HG03175 (cell line): ENCODE measurements around the gene C4B.
"Not testable (repeated sequence)": the region's sequence is repeated elsewhere in the genome, so short reads cannot be mapped to it uniquely, and the experiment has no call there.

ENCODE experiments used
- ATAC-seq: cut with Tn5 transposase; IDR thresholded peaks from one replicate; pipeline ENCODE4 v1.9.1; 2021; ENCODE audit warnings: mild to moderate bottlenecking, moderate library complexity; ENCODE audit not compliant: unreplicated experiment

Gene C4B

DNA sequence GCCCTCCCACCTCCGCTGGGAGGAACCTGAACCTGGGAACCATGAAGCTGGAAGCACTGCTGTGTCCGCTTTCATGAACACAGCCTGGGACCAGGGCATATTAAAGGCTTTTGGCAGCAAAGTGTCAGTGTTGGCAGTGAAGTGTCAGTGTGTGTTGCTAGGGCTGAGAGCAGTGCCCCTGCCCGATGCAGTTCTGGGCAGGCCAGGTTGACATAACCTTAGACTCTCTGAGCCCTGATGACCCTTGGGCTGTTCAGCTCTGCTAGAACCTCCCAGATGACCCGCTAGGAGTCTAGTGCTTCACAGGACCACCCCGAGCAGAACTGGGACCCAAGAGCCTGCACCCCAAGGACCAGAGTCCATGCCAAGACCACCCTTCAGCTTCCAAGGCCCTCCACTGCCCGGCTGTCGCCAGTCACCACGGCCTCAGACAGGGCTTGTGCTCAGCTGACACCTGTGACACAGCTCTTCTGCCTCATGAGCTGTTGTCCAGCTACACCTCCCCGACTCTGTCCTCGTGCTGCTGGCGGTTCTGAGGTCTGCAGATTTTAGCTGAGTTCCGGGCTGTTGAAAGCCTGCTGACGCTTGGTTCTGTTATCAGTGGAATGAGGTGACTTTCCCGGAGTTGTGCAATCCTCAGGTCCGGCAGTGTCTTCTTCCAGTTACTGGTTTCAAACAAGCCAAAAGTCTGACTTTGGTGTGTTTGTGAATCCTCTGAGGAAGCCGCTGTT lies 20.9 kb downstream of the C4B start:
- ATAC-seq, result not testable (repeated sequence)

DNA sequence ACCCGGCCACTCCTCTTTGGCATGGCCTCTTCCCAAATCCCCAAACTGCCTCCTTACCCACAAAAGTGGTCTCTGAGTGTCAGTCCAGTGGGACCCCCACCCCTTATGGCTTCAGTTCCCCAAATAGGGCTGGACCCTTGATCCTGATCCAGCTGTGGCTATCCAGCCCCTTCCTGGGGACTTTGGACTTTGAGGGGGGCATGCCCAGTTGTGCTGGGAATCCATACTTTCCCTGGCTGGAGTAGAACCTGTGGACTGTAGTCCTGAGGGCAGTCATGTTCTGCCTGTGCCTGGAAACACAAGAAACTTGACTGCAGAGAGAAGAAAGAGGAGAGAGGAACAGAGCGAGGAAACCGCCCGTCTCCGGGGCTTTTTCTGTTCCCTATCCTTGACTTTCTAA lies 22.5 kb downstream of the C4B start:
- not testable (repeated sequence) for ATAC-seq

DNA sequence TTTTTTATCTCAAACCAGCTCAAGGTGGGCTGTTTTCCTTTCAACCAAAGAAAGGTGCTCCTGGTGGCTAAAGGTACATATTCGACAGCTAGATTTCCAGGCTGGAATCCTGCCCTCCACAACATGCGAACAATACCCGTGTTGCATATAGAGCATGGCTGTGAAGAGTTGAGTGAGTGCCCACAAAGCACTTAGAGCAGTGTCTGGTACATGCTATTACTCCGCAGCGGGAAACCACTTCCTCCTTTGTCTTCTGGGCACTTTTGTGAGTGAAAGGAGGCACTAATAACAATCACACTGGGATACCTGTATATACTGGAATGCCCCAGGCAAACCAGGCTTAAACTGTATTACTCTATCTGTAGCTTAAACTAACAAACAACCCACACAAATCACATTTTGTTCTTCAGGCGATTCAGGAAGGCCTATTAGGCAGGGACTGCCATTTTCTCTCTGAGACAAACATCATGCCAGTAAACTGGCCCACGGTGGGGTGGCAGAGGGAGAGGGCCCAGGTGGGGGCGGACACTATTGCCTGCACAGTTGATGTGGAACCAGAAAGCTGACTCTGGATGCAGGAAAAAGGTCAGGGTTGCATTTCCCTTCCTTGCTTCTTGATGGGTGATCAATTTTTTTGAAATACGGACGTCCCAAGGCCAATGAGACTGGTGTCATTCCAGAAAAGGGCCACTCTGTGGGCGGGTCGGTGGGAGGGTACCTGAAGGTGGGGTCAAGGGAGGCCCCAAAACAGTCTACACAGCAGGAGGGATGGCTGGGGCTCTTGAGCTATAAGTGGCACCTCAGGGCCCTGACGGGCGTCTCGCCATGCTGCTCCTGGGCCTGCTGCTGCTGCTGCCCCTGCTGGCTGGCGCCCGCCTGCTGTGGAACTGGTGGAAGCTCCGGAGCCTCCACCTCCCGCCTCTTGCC lies 23.3 kb downstream of the C4B start, which contains the start of gene CYP21A2:
Gene CYP21A2, plus strand, starts transcription at position 818 of the 927 bp plus-strand sequence. Its CDS starts 8 bp downstream, at position 826.
- not testable (repeated sequence) for ATAC-seq

DNA sequence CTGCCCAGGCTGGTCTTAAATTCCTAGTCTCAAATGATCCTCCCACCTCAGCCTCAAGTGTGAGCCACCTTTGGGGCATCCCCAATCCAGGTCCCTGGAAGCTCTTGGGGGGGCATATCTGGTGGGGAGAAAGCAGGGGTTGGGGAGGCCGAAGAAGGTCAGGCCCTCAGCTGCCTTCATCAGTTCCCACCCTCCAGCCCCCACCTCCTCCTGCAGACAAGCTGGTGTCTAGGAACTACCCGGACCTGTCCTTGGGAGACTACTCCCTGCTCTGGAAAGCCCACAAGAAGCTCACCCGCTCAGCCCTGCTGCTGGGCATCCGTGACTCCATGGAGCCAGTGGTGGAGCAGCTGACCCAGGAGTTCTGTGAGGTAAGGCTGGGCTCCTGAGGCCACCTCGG lies 24.3 kb downstream of the C4B start:
- ATAC-seq, result not testable (repeated sequence)

DNA sequence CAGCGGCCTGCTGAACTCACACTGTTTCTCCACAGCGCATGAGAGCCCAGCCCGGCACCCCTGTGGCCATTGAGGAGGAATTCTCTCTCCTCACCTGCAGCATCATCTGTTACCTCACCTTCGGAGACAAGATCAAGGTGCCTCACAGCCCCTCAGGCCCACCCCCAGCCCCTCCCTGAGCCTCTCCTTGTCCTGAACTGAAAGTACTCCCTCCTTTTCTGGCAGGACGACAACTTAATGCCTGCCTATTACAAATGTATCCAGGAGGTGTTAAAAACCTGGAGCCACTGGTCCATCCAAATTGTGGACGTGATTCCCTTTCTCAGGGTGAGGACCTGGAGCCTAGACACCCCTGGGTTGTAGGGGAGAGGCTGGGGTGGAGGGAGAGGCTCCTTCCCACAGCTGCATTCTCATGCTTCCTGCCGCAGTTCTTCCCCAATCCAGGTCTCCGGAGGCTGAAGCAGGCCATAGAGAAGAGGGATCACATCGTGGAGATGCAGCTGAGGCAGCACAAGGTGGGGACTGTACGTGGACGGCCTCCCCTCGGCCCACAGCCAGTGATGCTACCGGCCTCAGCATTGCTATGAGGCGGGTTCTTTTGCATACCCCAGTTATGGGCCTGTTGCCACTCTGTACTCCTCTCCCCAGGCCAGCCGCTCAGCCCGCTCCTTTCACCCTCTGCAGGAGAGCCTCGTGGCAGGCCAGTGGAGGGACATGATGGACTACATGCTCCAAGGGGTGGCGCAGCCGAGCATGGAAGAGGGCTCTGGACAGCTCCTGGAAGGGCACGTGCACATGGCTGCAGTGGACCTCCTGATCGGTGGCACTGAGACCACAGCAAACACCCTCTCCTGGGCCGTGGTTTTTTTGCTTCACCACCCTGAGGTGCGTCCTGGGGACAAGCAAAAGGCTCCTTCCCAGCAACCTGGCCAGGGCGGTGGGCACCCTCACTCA lies 25.0 kb downstream of the C4B start:
- ATAC-seq, result not testable (repeated sequence)

DNA sequence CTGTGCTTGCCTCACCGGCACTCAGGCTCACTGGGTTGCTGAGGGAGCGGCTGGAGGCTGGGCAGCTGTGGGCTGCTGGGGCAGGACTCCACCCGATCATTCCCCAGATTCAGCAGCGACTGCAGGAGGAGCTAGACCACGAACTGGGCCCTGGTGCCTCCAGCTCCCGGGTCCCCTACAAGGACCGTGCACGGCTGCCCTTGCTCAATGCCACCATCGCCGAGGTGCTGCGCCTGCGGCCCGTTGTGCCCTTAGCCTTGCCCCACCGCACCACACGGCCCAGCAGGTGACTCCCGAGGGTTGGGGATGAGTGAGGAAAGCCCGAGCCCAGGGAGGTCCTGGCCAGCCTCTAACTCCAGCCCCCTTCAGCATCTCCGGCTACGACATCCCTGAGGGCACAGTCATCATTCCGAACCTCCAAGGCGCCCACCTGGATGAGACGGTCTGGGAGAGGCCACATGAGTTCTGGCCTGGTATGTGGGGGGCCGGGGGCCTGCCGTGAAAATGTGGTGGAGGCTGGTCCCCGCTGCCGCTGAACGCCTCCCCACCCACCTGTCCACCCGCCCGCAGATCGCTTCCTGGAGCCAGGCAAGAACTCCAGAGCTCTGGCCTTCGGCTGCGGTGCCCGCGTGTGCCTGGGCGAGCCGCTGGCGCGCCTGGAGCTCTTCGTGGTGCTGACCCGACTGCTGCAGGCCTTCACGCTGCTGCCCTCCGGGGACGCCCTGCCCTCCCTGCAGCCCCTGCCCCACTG lies 25.9 kb downstream of the C4B start:
- not testable (repeated sequence) for ATAC-seq

DNA sequence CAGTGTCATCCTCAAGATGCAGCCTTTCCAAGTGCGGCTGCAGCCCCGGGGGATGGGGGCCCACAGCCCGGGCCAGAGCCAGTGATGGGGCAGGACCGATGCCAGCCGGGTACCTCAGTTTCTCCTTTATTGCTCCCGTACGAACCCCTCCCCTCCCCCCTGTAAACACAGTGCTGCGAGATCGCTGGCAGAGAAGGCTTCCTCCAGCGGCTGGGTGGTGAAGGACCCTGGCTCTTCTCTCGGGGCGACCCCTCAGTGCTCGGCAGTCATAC lies 26.4 kb downstream of the C4B start:
- ATAC-seq, result not testable (repeated sequence)

DNA sequence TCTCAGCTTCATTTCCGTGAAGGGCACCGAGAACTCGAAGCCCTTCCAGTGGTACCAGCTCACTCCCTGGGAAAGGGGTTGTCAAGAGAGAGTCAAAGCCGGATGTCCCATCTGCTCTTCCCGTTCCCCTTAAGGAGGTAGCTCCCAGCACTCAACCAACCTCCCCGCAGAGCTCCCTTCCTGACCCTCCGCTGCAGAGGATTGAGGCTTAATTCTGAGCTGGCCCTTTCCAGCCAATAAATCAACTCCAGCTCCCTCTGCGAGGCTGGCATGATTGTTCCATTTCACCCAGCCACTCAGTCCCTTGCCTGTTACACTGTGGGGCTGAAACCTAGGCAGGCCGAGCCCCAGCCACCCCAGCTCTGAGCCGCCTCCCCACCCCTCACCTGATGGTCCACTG lies 26.8 kb downstream of the C4B start:
- ATAC-seq, result not testable (repeated sequence)

DNA sequence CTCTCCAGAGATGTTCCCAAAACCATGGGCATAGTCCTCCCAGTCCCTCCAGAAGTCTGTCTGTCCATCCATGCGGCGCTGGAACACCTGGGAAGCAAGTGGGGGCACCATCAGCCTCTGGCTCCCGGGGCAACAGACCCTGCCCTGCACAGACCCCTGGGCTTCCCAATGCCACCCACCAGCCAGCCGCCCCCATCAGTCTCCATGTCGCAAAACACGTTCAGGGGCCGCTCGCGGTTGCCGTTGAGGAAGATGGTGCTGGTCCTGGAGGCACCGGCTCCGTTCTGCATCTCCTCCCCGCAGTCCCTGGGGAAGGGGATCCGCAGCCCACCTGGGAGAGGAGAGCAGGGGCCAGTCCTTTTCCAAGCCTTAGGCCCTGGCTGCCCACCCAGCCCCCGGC lies 27.7 kb downstream of the C4B start:
- not testable (repeated sequence) for ATAC-seq

DNA sequence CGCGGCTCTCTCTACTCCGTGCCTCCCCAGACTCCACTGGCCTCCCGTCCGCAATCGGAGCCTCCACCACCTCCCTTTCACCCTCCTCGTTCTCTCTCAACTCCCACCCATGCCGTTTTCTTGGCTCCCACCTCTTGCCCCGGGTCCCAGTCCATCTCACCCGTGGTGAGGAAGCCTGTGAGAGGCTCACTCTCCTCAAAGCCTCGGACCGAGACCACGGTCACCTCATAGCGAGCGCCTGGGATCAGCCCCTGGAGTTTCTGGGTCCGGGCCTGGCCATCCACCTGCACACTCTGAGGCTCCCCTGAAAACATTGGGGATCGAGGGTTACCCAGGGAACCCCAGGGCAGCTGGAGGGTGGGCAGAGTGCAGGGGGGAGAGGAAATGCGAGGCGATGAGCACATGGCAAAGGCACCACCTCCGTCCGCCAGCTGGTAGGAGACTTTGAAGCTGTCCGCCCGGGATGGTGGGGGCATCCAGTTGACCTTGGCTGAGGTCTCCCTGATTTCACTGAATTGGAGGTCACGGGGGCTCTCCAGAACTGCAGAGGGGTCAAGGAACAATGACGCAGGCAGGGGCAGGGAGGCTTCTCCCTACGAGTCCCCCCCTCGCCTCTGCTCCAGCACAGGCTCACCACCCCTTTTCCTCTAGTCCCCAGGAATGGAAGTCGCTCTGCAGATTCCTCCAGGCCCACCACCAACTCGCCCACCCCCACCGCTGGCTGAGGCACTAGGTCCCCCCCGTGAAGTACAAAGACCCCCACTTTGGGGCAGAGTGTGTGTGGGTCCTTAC lies 29.2 kb downstream of the C4B start:
- ATAC-seq, result not testable (repeated sequence)

DNA sequence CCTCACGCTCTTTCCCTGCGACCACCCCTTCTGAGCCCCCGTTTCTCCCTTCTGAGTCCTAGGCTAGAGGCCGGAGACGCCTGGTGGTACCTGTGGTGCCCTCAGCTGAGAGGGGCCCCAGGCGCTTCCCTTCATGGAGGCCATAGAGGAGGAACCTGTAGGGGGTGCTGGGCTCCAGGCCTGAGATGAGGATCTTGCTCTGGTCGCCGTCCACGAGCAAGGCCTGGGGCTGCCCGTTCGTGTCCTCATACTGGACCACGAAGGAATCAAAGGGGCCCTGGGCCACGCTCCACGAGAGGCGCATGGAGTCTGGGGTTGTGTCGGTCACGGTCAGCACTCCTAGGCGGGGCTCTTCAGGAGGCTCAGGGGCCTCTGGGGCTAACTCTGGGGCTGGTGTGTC lies 30.3 kb downstream of the C4B start:
- ATAC-seq, result not testable (repeated sequence)

DNA sequence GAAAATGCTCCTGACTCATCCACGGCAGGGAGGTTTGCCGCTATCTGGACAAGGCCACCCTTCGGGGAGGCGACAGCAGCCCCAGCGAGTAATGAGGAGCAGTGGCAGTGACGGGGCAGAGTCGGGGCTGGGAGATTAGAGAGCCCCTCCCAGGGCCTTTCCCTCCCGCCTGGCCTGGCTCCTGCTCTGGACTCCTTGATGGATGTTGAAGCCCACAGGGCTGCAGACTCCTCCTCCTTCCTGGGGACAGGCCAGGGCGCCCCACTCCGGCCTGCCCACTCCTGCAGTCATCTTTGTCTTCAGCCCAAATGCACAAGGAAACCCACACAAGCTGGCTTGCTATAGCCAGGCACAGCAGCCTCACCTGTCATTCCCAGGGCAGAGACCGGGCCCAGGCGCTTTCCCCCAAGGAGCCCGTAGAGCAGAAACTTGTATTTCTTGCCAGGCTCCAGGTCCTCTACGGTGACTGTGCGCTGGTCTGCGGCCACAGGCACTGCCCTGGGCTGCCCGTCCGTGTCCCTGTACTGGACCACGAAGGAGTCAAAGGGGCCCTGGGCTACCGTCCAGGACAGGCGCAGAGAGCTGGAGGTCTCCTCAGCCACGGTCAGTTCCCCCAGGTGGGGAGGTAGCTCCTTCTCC lies 31.3 kb downstream of the C4B start:
- no peak for ATAC-seq

DNA sequence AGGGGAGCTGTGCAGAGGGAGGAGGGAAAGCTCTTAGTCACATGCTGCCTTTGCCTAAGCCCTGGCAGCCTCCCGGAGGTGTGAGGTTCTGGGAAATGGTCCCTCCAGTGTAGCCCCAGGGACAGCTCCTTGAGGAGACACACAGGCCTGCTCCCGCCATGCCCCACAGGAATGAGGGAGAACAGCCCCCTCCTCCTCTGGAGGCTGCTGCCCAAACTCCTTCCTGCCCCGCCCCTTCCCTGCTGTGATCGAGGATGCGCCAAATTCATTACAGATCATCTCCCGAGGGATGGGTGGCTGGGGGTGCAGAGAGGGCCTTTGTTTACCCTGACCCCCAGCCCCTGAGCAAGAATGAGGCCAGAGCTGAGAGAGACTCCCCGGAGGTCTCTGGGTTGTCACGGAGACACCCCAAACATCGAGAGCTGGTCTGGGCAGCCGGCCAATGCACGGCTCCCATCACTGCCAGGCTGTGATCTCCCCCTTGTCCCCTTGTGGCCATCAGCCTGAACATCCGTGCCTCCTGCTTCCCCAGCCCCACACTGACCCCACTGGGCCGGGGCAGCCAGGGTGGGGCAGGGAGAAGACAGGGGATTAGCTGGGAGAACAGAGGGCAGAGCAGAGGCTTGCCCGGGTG lies 32.0 kb downstream of the C4B start:
- no peak for ATAC-seq

DNA sequence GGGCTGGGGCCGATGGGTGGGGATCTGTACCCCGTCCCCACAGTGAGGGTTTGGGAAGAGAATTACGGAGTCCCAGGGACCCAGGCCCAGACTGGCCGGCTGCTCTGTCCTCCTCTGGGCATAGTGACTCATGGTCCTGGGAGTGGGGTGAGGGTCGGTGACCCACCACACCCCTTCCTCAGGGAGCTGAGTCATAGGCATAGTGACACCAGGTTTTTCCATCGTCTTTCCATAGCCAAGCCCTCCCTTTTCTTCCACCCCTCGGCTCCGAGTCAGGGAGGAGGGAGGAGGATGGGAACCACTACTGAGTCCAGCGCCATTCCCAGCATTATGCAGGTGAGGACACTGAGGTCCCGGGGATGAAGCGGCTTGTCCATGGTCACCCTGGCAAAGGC lies 32.5 kb downstream of the C4B start:
- ATAC-seq, result no peak

DNA sequence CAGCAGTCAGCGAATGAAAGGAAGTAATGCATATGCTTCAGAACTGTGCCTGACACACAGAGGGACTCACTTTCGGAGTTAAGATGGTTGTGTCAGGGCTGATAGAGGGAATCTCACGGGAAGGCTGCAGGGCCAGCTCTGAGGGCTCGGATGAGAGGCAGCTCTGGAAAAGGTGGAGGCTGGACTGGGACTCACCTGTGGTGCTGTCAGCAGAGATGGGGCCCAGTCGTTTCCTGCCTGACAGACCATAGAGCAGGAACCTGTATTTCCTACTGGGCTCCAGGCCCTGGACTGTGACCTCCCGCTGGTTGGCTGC lies 32.9 kb downstream of the C4B start:
- no peak for ATAC-seq

DNA sequence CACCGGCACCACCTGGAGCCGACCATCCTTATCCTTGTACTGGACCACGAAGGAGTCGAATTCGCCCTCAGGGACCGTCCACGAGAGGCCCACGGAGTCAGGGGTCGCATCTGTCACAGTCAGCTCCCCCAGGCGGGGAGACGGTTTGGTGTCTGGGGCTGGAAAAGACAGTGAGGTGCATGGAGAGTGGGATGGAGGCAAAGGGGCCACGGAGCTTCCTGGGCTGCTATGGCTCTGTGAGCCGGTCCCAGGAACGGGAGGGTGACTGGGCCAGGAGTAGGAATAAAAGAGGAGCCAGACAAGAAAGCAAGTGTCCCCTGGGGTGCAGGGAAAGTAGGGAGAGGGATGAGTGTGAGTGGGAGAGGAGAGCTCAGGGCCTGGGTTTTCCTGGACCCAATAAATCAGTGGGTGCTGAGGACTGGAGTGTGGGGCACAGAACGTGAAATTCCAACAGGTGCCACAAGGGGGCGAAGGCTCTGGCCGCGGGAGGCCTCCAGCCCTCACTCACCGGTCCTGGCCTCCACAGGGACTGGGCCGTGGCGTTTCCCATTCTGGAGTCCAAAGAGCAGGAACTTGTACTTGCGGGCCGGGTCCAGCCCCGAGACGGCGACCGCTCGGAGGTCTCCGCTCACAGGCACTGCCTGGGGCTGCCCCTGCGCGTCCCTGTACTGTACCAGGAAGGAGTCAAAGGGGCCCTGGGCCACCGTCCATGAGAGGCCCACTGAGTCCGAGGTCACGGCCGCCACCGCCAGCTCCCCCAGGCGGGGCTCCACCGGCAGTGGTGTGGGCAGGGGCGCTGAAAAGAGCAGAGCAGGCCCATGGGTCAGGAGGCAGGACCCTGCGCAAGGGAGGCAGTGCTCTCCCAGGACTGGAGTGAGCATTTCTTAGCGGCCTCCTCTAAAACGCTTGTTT lies 33.5 kb downstream of the C4B start:
- no peak for ATAC-seq

DNA sequence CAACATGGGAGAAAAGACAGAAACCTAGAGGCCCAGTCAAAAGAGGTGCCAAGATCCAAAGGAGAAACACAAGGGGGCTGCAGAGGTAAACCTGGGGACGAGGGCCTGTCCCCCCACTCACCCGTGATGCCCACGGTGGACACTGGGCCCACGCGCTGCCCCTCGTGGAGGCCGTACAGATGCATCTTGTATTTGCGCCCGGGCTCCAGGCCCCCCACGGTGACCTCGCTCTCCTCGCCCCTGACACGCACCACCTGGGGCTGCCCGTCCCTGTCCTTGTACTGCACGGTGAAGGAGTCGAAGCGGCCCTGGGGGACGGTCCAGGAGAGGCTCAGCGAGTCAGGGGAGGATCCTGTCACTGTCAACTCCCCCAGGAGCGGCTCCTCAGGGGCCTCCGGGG lies 34.6 kb downstream of the C4B start:
- not testable (repeated sequence) for ATAC-seq

DNA sequence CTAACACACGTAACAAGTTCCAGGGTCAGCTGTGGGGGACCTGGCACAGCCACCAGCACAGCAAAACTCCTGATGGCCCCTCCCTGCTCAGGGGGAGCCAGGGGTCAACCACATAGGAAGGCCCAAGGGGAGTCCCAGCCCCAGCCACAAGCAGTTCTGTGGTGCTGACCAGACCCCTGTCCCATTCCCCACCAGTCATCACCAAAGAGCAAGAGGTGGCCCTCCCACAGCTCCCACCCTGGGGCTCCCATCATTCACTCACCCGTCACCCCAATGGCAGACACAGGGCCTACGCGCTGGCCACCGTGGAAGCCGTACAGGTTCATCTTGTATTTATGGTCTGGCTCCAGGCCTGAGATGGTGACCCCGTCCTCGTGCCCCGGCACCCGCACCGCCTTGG lies 35.1 kb downstream of the C4B start:
- not testable (repeated sequence) for ATAC-seq
